Uterus (tissue), 4 donors: ENCODE results near the gene UROC1. TPM values are rescaled to one million over a fixed set of nuclear protein-coding genes. Genes with fewer than 3 reads are reported as not detected.

ENCODE experiments used
- DNase-seq, 2 donors: peaks; one replicate each; pipeline ENCODE4 v3.0.0-alpha.2; 2019 to 2020
- H3K27ac ChIP-seq, 2 donors: fragments of 200-600 bp; sonication (generic); 1 replicate in 1 of 2; 2 replicates in 1 of 2; pipeline ENCODE4 v1.5.1; 2016 to 2018
- H3K27me3 ChIP-seq, 2 donors: fragments of 200-600 bp; sonication (generic); one replicate each; pipeline ENCODE4 v1.5.1; 2018 to 2019; ENCODE audit warnings: control low read depth in 1 of 2
- H3K36me3 ChIP-seq, 2 donors: fragments of 200-600 bp; sonication (generic); one replicate each; pipeline ENCODE4 v1.5.1; 2019; ENCODE audit warnings: control low read depth in 1 of 2
- H3K4me1 ChIP-seq, 2 donors: fragments of 200-600 bp; sonication (generic); one replicate each; pipeline ENCODE4 v1.5.1; 2018 to 2019; ENCODE audit warnings: control low read depth in 1 of 2
- H3K4me3 ChIP-seq, 2 donors: fragments of 200-600 bp; sonication (generic); 1 replicate in 1 of 2; 2 replicates in 1 of 2; pipeline ENCODE4 v1.5.1; 2018 to 2019; ENCODE audit warnings: mild to moderate bottlenecking in 1 of 2
- H3K9me3 ChIP-seq, 2 donors: fragments of 200-600 bp; sonication (generic); one replicate each; pipeline ENCODE4 v1.5.1; 2019; ENCODE audit warnings: control low read depth in 1 of 2
- POLR2A ChIP-seq, 2 donors: fragments of 450-650 bp; IDR thresholded peaks; one replicate each; pipeline ENCODE4 v1.6.1; 2016; ENCODE audit warnings: antibody characterized with exemption in 2 of 2, mild to moderate bottlenecking in 1 of 2, moderate library complexity in 1 of 2
- intact Hi-C: fragments of 100-400 bp; cut with DNase I; formaldehyde crosslinking; loops from one replicate; pipeline ENCODE4 v1.15.1; 2023; ENCODE audit warnings: low total_unique reads
- total RNA-seq, 4 donors: library from RNA; depleted of rRNA in 3 of 4; stranded (reverse); fragments of >200 nt in 3 of 4; gene quantifications; one replicate each; pipeline versions ENCODE4 v1.1.0 to v1.2.4, GENCODE V29; 2014 to 2023
- TF ChIP-seq, protein P1 (sequence below), 4 experiments: fragments of 200-600 bp in 2 of 4; fragments of 450-650 bp in 2 of 4; sonication (generic) in 2 of 4; IDR thresholded peaks; one replicate each; pipeline ENCODE4 v1.5.1; 2016 to 2019; ENCODE audit warnings: antibody characterized with exemption in 4 of 4, mild to moderate bottlenecking in 2 of 4, moderate library complexity in 1 of 4
- donor health status: DM: yes; HTN: yes; CAD: no.

UROC1 gene
- total RNA-seq, 4 donors from 2014 or later, result 0.07 TPM; not detected in 3

DNA sequence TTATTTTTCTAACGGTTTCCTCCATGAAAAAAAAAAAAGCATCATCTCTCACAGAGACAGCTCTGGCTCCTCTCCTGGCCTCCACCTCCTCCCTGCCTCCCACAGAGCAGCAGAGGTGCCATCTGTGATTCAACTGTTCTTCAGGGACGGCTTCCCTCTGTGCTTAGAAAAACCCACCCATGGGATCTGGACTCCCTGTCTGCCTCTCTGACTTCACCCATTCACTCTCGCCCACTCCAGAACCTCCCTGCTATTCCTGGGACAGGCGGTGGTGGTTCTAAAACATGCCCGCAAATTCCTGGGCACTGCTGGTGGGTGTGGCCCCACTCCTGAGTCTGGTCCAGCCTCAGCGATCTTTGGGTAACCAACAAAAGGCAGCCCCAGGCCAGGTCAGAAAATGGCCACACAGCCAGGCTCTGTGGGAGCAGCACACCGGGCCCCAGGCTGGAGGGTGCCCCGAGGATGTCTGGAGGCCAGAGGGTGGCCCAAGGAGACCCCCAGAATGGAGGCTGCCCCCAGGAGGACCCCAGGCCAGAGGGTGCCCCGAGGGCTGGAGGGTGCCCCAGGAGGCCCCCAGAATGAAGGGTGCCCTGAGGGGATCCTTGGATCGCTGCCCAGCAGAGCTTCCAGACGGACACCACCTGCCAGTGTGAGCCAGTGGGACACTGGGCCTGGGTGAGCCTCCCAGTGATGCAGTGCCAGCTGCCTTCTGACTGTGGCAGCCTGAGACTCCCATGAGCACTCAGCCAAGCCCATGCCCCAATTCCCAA is 3.7 kb upstream of the UROC1 start:
- no peaks in the 10 kb centered on the region for H3K9me3 ChIP-seq
- DNase-seq, result no peak

DNA sequence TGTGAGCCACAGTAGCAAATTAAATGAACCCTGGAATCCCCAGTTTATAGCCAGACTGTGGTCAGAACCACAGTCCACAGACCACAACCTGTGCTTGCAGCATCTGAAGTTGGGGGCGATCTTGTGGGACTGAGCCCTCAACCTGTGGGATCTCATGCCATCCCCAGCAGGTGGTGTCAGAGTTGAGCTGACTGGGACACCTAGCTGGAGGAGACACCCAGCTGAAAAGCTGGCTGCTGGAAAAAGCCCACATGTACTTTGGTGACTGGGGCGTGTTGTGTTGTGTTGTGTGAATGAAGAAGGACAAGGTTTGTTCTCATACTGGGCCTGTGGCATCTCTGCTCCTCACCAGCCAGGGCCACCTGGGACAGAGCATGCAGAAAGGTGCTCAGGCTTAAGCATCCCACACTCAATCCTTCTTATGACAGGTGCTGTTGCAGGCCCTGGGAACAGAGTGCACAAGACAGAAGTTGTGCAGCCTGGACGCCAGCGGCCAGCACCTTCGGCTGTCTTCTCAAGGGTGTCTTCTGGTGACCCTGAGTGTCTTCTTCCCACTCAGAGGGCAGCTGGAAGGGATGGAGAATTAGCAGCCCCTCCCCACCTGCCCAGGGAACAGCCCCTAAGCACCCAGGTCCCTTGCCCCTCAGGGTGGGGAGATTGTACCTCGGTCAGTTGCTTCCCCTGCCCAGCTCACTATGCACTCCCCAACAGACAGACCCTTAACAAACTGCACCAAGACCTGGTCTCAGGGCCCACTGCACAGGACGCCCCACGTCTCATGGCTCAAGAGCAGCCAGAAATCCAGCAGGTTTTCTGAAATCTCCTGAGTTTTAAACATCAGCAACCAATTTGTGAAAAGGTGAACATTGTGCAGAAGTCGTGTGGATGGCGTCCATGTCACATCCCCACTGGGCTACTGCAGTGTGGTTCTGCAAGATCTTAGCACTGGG is 2.2 kb upstream of the UROC1 start:
- intact Hi-C loops, result no loop called here
- TF ChIP-seq POLR2A (IDR thresholded peaks at IDR 0.05), result no peak
- TF ChIP-seq, protein P1, sequence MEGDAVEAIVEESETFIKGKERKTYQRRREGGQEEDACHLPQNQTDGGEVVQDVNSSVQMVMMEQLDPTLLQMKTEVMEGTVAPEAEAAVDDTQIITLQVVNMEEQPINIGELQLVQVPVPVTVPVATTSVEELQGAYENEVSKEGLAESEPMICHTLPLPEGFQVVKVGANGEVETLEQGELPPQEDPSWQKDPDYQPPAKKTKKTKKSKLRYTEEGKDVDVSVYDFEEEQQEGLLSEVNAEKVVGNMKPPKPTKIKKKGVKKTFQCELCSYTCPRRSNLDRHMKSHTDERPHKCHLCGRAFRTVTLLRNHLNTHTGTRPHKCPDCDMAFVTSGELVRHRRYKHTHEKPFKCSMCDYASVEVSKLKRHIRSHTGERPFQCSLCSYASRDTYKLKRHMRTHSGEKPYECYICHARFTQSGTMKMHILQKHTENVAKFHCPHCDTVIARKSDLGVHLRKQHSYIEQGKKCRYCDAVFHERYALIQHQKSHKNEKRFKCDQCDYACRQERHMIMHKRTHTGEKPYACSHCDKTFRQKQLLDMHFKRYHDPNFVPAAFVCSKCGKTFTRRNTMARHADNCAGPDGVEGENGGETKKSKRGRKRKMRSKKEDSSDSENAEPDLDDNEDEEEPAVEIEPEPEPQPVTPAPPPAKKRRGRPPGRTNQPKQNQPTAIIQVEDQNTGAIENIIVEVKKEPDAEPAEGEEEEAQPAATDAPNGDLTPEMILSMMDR (IDR thresholded peaks at IDR 0.05), result no peak
- Histone ChIP-seq H3K9me3 (no peaks in the 10 kb centered on the region), H3K27ac (no peak overlapping the region), H3K36me3 (no peaks in the 10 kb centered on the region), H3K4me1 (peaks cover 0 to 10% of the 10 kb centered on the region in 2 donors), H3K4me3 (no peak overlapping the region), H3K27me3 (peaks cover 0 to 4% of the 10 kb centered on the region in 2 donors)
- no peak for DNase-seq

More for the DNA sequence above, 3.7 kb upstream of the UROC1 start:
- H3K27me3 ChIP-seq, result peaks cover 0 to 5% of the 10 kb centered on the region in 2 donors
- TF ChIP-seq, protein P1 (IDR thresholded peaks at IDR 0.05), result no peak
- no peak for TF ChIP-seq POLR2A (IDR thresholded peaks at IDR 0.05)
- H3K4me3 ChIP-seq, result no peak overlapping the region
- peaks cover 0 to 10% of the 10 kb centered on the region in 2 donors for H3K4me1 ChIP-seq
- intact Hi-C loops, result no loop called here
- no peak overlapping the region for H3K27ac ChIP-seq
- no peaks in the 10 kb centered on the region for H3K36me3 ChIP-seq

DNA sequence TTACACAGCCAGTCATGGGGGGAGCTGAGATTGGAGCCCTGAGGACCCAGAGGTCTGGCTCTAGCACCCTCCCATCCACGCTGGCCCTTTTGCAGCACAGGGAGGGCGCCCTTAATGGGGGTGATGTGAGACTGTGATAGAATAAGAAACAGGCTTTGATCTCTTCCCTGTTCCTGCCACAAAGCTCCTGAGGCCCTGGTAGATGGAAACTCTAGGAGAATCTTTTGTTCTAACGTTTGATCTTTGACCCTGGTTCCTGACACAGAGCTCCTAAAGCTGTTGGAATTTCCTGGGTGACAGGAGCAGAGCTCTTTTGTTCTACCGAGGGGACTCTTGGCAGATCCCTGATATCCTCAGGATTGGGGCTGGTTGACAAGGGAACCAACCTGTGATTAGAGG is 1.2 kb upstream of the UROC1 start:
- no peak for TF ChIP-seq POLR2A (IDR thresholded peaks at IDR 0.05)
- TF ChIP-seq, protein P1 (IDR thresholded peaks at IDR 0.05), result no peak
- Histone ChIP-seq H3K27ac (no peak overlapping the region), H3K4me1 (peaks cover 0 to under 1% of the 10 kb centered on the region in 2 donors), H3K4me3 (no peak overlapping the region), H3K36me3 (no peaks in the 10 kb centered on the region), H3K9me3 (no peaks in the 10 kb centered on the region), H3K27me3 (no peaks in the 10 kb centered on the region)
- no peak for DNase-seq
- intact Hi-C loops, result no loop called here

DNA sequence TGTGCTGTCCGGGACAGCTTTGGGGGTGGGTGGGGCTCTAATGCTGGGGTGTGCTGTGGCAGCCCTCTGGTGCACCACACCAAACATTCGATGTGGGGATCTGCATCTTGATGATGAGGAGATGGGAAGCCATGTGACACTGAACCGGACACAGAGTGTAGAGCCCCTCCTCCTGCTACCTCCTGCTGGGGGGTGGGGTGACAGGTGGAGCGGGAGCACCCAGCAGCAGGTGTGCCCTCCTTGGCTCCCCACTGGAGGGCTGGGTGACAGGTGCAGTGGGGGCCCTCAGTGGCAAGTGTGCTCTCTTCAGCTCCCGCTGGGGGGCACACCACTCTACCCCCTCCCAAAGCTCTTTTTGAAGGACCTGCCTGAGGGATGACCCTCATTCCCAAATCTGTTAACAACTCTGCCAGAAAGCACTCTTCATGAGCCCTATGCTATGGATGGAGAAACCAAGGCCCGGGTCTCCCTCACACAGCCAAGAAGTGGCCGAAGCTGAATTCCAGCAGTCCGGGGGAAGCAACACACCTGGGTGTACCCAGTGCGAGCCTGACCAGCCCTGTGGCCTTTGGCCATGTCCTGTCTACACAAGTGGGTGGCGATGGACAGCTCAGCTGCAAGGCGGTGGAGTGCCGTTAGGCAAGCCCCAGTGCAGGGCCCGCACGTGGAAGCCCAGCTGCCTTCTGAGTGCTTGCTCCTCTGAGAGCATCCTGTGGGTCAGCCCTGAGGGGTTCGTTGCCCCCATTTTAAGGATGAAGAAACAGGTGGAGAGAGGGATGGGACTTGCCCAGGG is 609 bp upstream of the UROC1 start:
- TF ChIP-seq, protein P1 (IDR thresholded peaks at IDR 0.05), result no peak
- no peak for TF ChIP-seq POLR2A (IDR thresholded peaks at IDR 0.05)
- no peaks in the 10 kb centered on the region for H3K36me3 ChIP-seq
- H3K27me3 ChIP-seq, result no peaks in the 10 kb centered on the region
- no peaks in the 10 kb centered on the region for H3K9me3 ChIP-seq
- H3K27ac ChIP-seq, result no peak overlapping the region
- no peaks in the 10 kb centered on the region for H3K4me1 ChIP-seq
- H3K4me3 ChIP-seq, result no peak overlapping the region
- intact Hi-C loops, result no loop called here
- no peak for DNase-seq
